Measurements from ENCODE around the gene MSI2. TPM values are rescaled to one million over a fixed set of nuclear protein-coding genes. Genes with fewer than 3 reads are reported as not detected.

The MSI2 gene
- polyA plus RNA-seq, 1 of the 3 experiments (the other 2 are of a cell fraction) = 24.1 TPM

DNA sequence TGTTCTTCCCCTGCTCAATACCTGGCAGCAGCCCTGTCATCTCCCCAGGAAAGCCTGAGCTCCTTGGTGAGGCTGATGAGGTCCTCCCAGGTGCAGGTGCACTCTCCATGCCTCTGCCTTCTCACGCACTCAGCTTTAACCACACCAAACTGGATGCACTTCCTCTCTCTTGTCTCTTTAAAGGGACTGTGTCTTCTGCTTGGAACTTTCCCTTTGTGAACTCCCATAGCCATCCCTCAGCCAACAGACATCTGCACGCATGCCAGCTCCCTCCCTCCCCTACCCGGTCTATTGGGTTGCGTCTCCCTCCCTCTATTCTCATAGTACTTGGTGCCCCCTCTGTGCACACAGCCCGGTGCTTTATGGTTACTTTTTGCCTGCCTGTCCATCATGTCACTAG is 231.2 kb downstream of the MSI2 start:
- ChIA-PET POLR2A (interaction anchor here (0.9 to 2.1 kb wide), 3 partner anchors 10 to 55 kb away, joined by 4 to 11 read pairs (median 4); no protein-coding TSS in a partner anchor), CTCF (interaction anchor here (0.9 to 1.5 kb wide), 4 partner anchors 38 to 346 kb away, joined by 3 to 4 read pairs (median 4); no protein-coding TSS in a partner anchor)
- no peak for TF ChIP-seq MEF2A (IDR thresholded peaks at IDR 0.05; ENCODE audit: borderline replicate concordance, low read depth)
- TF ChIP-seq YY1 (IDR thresholded peaks at IDR 0.05; ENCODE audit: low read depth) = no peak
- no peak for TF ChIP-seq TEAD4 (IDR thresholded peaks at IDR 0.05; ENCODE audit: borderline replicate concordance, insufficient read depth)
- no peak for TF ChIP-seq FOXJ3 (CRISPR knock-in tag; IDR thresholded peaks at IDR 0.05)

DNA sequence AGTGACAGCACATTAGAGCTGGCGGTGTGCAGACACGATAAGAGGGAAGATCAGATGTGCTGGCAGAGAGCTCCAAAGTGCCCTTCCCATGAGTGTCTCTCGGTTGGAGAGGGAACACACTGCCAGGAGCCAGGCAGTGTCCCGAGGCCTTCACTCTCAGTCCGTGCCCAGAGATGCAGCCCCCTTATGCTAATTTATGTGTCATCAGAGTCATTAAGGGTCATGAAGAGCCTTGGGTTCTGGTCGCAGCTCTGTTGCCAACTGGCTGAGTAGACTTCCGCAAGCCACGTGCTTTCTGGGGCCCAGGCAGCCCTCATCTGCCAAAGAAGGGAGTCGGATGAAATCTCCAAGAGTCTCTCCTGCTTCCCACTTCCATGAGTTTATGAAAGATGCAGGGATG is 232.5 kb downstream of the MSI2 start:
- ChIA-PET POLR2A (interaction anchor here (0.9 kb wide), 1 partner anchor 78 kb away, joined by 3 read pairs; no protein-coding TSS in a partner anchor), CTCF (interaction anchor here (1.2 kb wide), 2 partner anchors 15 to 22 kb away, joined by 3 to 4 read pairs; no protein-coding TSS in a partner anchor)
- 89% methylated on average over 9 of the region's 9 CpGs for WGBS (ENCODE audit: low lambda C conversion rate)
- H3K27ac ChIP-seq (ENCODE audit: low read depth in 2 of 2, low read length in 1 of 2) = peak overlapping the region in 1 of 2 experiments; percentile 12; a peak in 1 of 4 replicates
- H3K4me3 ChIP-seq (ENCODE audit: low read depth in 2 of 2, low read length in 1 of 2) = no peak overlapping the region
- H3K9me3 ChIP-seq = no peaks in the 10 kb centered on the region
- H3K4me1 ChIP-seq (ENCODE audit: control insufficient read depth in 1 of 2, insufficient read depth in 2 of 2, low read depth in 1 of 2, low read length in 1 of 2) = peaks cover 17 to 71% of the 10 kb centered on the region in 2 experiments
- H3F3A ChIP-seq (replicated peaks; ENCODE audit: insufficient read depth) = peaks cover 4% of the 10 kb centered on the region
- DNase-seq = no peak
- H3K79me2 ChIP-seq (ENCODE audit: insufficient read depth) = no peaks in the 10 kb centered on the region
- H3K27me3 ChIP-seq (ENCODE audit: insufficient read depth) = no peaks in the 10 kb centered on the region
- TF ChIP-seq MXI1 (IDR thresholded peaks at IDR 0.05; ENCODE audit: low read depth, low read length) (no peak), NFIC (IDR thresholded peaks at IDR 0.05; ENCODE audit: borderline replicate concordance) (no peak), FOXM1 (IDR thresholded peaks at IDR 0.05; ENCODE audit: low read depth) (no peak), GATA2 (CRISPR knock-in tag; IDR thresholded peaks at IDR 0.05) (0 out of 2 replicates have a peak, but pooled peaks have one; percentile 14), CTCF (IDR thresholded peaks at IDR 0.05) (no peak)
- H2AFZ ChIP-seq (ENCODE audit: low read depth) = no peak overlapping the region
- no peaks in the 10 kb centered on the region for H3K36me3 ChIP-seq (replicated peaks in 1 of 2; ENCODE audit: control insufficient read depth in 1 of 2, insufficient read depth in 2 of 2, low read length in 1 of 2)
- H3K4me2 ChIP-seq = no peak overlapping the region
- no peaks in the 10 kb centered on the region for H4K20me1 ChIP-seq (ENCODE audit: insufficient read depth)
- H3K9ac ChIP-seq = no peak overlapping the region
- no peaks in the 10 kb centered on the region for H3K9me2 ChIP-seq

More for the DNA sequence above, 231.2 kb downstream of the MSI2 start:
- Histone ChIP-seq H3K27me3 (ENCODE audit: insufficient read depth) (no peaks in the 10 kb centered on the region), H3K36me3 (replicated peaks in 1 of 2; ENCODE audit: control insufficient read depth in 1 of 2, insufficient read depth in 2 of 2, low read length in 1 of 2) (no peaks in the 10 kb centered on the region), H3K4me3 (ENCODE audit: low read depth in 2 of 2, low read length in 1 of 2) (no peak overlapping the region), H3K27ac (ENCODE audit: low read depth in 2 of 2, low read length in 1 of 2) (peak overlapping the region in 1 of 2 experiments; percentile 75; a peak in 1 of 4 replicates), H4K20me1 (ENCODE audit: insufficient read depth) (no peaks in the 10 kb centered on the region), H3K9ac (no peak overlapping the region), H3K4me1 (ENCODE audit: control insufficient read depth in 1 of 2, insufficient read depth in 2 of 2, low read depth in 1 of 2, low read length in 1 of 2) (peaks cover 30 to 73% of the 10 kb centered on the region in 2 experiments), H3K9me2 (no peaks in the 10 kb centered on the region), H3K9me3 (no peaks in the 10 kb centered on the region), H3K4me2 (no peak overlapping the region), H3F3A (replicated peaks; ENCODE audit: insufficient read depth) (peaks cover 15% of the 10 kb centered on the region), H3K79me2 (ENCODE audit: insufficient read depth) (no peaks in the 10 kb centered on the region), H2AFZ (ENCODE audit: low read depth) (no peak overlapping the region)
- no peak for DNase-seq
- WGBS (ENCODE audit: low lambda C conversion rate) = 97% methylated on average over 5 of the region's 5 CpGs

GRCh38 chr17:57489321-57489720 is 233.0 kb downstream of the MSI2 start:
- H2AFZ ChIP-seq (ENCODE audit: low read depth) = no peak overlapping the region
- no peak for DNase-seq
- H3K9me3 ChIP-seq = no peaks in the 10 kb centered on the region
- 94% methylated on average over 4 of the region's 4 CpGs for WGBS (ENCODE audit: low lambda C conversion rate)
- no peaks in the 10 kb centered on the region for H3K79me2 ChIP-seq (ENCODE audit: insufficient read depth)
- no peak overlapping the region for H3K4me3 ChIP-seq (ENCODE audit: low read depth in 2 of 2, low read length in 1 of 2)
- no peaks in the 10 kb centered on the region for H4K20me1 ChIP-seq (ENCODE audit: insufficient read depth)
- H3K36me3 ChIP-seq (replicated peaks in 1 of 2; ENCODE audit: control insufficient read depth in 1 of 2, insufficient read depth in 2 of 2, low read length in 1 of 2) = no peaks in the 10 kb centered on the region
- ChIA-PET POLR2A (interaction anchor here (0.9 kb wide), 1 partner anchor 78 kb away, joined by 3 read pairs; no protein-coding TSS in a partner anchor), CTCF (interaction anchor here (0.9 to 1.2 kb wide), 3 partner anchors 12 to 22 kb away, joined by 3 to 4 read pairs (median 3); no protein-coding TSS in a partner anchor)
- H3K27me3 ChIP-seq (ENCODE audit: insufficient read depth) = no peaks in the 10 kb centered on the region
- H3F3A ChIP-seq (replicated peaks; ENCODE audit: insufficient read depth) = peaks cover 4% of the 10 kb centered on the region
- H3K27ac ChIP-seq (ENCODE audit: low read depth in 2 of 2, low read length in 1 of 2) = peak overlapping the region in 1 of 2 experiments; percentile 12; a peak in 1 of 4 replicates
- H3K9me2 ChIP-seq = no peaks in the 10 kb centered on the region
- no peak overlapping the region for H3K9ac ChIP-seq
- H3K4me1 ChIP-seq (ENCODE audit: control insufficient read depth in 1 of 2, insufficient read depth in 2 of 2, low read depth in 1 of 2, low read length in 1 of 2) = peaks cover 12 to 71% of the 10 kb centered on the region in 2 experiments
- H3K4me2 ChIP-seq = no peak overlapping the region
- TF ChIP-seq RCOR1 (IDR thresholded peaks at IDR 0.05; ENCODE audit: low read length) (no peak), RAD21 (IDR thresholded peaks at IDR 0.05; ENCODE audit: low read length) (no peak), JUND (IDR thresholded peaks at IDR 0.05) (no peak), CTCF (IDR thresholded peaks at IDR 0.05) (no peak), NRF1 (IDR thresholded peaks at IDR 0.05; ENCODE audit: low read depth, low read length) (no peak), GABPA (IDR thresholded peaks at IDR 0.05; ENCODE audit: low read depth) (no peak)
- TF ChIP-seq, protein P1, sequence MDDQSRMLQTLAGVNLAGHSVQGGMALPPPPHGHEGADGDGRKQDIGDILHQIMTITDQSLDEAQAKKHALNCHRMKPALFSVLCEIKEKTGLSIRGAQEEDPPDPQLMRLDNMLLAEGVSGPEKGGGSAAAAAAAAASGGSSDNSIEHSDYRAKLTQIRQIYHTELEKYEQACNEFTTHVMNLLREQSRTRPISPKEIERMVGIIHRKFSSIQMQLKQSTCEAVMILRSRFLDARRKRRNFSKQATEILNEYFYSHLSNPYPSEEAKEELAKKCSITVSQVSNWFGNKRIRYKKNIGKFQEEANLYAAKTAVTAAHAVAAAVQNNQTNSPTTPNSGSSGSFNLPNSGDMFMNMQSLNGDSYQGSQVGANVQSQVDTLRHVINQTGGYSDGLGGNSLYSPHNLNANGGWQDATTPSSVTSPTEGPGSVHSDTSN (IDR thresholded peaks at IDR 0.05) = no peak
